Measurements from ENCODE around the gene BMP6. TPM values are rescaled to one million over a fixed set of nuclear protein-coding genes. Genes with fewer than 3 reads are reported as not detected.

BMP6 gene
- total and polyA plus RNA-seq, 2 of the 8 experiments (the other 6 are each of a cell fraction or from before 2014, with no cell fraction given), result 2.0 to 2.1 TPM

DNA sequence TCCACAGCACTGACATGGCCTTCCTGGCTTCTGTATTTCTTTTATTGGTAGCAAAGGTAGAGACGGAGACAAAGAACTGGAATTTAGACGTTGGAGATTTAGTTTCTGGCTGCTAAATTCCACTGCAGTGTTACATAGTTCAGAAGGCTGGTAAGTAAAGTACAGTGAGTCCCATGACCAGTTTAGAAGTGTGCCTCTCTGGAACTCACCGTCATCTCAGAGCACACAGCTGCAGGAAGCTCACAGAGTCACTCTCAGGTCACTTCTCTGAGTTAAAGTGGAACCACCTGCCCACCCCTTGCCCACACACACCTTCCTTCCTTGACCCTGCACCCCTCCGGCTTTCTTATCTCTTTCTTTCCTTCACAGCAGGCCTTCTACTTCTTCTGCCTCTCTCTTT, 19.6 kb upstream of the BMP6 start (continued):
- TF ChIP-seq SUZ12 (IDR thresholded peaks at IDR 0.05; ENCODE audit: low read length), result no peak
- no peak for TF ChIP-seq RXRA (IDR thresholded peaks at IDR 0.05; ENCODE audit: insufficient read depth, low read depth, low read length)

Data from H1 (cell line).